Endothelial cell of hepatic sinusoid (primary cell): Measurements from ENCODE around the gene KDELR3.

Experiments used
- in situ Hi-C: cut with HindIII; loops from 2 replicates; pipeline ENCODE4 v1.10.0; 2017; ENCODE audit warnings: low sequenced_read_pairs

The KDELR3 gene

DNA sequence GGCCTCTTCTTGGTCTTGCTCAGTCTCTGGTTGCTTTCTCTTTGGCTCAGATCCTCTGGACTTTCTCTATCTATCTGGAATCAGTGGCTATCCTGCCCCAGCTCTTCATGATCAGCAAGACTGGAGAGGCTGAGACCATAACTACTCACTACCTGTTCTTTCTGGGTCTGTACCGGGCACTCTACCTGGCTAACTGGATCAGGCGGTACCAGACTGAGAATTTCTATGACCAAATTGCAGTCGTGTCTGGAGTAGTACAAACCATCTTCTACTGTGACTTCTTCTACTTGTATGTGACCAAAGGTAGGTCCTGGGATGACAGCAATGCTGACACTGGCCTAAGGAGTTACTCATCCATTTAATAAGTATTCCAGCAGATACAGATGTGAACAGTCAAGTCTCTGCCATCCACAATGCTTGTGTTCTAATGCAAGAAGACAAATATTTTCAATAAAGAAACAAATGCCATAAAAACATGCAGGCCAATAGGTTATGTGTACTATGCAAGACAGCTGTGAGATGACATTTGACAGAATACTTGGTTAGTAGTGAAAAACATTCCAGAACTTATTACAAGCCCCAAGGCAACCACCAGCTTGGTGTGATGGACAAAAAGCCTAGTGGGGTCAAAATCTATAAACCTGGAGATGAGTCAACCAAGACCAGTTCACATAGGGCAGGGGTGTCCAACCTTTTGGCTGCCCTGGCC is 13.4 kb downstream of the KDELR3 start:
- in situ Hi-C loops = no loop called here

- in situ Hi-C loops = no loop called here
Measured at GRCh38 chr22:38481871-38482332, 14.0 kb downstream of the KDELR3 start.

DNA sequence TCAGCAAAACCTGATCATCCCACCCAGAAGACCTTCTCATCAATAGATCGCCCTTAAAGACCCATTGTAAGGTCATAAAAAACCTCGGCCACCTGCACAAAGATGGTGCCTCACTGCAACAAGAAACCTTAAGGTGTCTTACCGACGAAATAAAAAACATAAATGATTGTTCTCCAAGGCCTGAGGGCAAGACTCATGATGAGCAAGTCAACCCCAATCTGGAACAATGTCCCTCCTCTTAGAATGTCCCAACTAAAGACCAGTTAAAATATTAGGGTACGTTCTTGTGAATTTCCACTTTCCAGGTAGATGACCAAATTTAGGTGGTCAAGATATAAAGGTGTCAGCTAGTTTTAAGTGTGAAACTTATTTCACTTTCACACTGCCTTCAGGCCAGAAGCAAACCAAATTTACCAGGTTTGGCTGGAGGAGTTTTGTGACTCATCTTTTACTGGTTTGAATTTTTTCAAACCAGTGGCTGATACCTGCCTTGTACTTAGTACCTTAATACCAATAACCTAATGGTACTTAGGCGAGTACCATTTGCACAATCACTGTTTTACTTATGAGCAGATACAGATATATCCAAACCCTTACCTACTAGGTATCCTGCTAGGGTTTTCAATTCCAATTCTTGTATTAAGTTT is 14.9 kb downstream of the KDELR3 start:
- in situ Hi-C loops = no loop called here

- in situ Hi-C loops = no loop called here
Measured at GRCh38 chr22:38484244-38484643, 16.3 kb downstream of the KDELR3 start.

- in situ Hi-C loops = no loop called here
Measured at GRCh38 chr22:38485783-38486182, 17.9 kb downstream of the KDELR3 start.

- in situ Hi-C loops = no loop called here
Measured at GRCh38 chr22:38487946-38488345, 20.1 kb downstream of the KDELR3 start.

DNA sequence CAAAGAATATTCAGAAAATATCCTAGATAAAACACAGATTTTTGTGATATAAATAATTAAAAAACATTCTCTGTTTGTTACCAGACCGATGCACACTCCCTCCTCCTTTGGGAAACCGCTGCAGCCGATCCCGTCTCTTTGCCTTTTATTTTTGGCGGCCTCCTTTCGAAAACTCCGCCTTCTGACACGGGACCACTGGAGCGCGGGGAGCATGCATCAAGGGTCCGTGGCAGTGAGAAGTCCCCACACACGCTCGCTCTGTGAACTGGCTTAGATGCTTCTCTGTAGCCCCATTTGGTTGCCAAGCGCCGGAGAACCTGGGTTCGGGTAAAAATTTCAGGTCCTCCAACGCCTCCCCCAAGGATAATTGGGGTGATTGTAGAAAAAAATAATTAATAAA is 21.2 kb downstream of the KDELR3 start:
- in situ Hi-C loops = no loop called here

GRCh38 chr22:38489561-38490145 is 21.8 kb downstream of the KDELR3 start:
- in situ Hi-C loops = loop anchor here (5.0 kb wide), 1 partner anchor 68 kb away; no protein-coding TSS in a partner anchor

DNA sequence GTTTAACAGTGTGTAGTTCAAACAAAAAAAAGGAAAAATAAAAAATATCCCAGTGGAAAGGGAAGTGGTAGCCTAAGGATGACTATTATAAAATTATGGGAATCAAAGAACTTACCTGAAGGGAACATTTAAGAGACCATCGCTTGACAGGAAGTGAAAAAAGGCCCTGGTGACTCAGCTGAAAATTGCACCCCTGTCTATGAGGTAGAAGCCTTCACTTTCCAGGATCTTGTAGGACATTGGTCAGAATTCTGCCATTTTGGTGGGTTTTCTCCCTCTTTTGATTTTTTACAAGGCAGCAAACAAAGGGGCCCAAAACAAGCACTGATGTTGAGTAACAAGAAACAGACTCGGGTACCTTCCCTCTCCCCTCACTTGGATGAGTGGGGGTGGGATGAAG is 22.6 kb downstream of the KDELR3 start:
- in situ Hi-C loops = loop anchor here (5.0 kb wide), 1 partner anchor 67 kb away; no protein-coding TSS in a partner anchor

GRCh38 chr22:38490915-38491314 is 23.0 kb downstream of the KDELR3 start:
- in situ Hi-C loops = loop anchor here (5.0 kb wide), 1 partner anchor 66 kb away; no protein-coding TSS in a partner anchor

DNA sequence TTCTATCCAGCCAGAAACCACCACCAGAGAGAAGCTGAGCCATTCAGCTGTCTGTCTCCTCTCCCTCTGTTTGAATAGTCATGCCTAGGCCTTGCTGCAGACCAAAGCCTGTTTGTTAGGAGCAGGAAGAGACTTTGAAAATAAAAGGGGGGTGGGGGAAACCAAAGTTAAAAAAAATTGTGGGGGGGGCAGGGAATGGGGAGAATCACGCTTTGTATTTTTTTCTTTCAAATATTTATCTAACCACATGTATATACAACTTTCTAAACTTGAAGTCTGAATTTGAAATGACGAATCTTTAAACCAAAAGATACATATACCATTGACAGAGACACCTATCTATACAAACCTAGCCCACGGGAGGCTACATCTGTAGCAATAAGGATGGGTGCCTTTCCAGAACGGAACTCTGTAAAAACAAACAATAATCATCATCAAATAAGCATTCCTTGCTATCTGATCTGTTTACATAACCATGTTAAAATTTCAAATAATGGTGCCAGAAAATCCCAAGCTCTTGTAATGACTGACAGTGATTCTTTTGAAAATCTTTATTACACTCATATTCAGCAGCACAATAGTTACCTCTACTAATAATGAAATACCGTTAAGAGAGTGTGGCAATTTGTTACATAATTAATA is 23.9 kb downstream of the KDELR3 start:
- in situ Hi-C loops = loop anchor here (5.0 kb wide), 1 partner anchor 65 kb away; no protein-coding TSS in a partner anchor

- in situ Hi-C loops = loop anchor here (5.0 kb wide), 1 partner anchor 63 kb away; no protein-coding TSS in a partner anchor
Measured at GRCh38 chr22:38494498-38494897, 26.6 kb downstream of the KDELR3 start.

DNA sequence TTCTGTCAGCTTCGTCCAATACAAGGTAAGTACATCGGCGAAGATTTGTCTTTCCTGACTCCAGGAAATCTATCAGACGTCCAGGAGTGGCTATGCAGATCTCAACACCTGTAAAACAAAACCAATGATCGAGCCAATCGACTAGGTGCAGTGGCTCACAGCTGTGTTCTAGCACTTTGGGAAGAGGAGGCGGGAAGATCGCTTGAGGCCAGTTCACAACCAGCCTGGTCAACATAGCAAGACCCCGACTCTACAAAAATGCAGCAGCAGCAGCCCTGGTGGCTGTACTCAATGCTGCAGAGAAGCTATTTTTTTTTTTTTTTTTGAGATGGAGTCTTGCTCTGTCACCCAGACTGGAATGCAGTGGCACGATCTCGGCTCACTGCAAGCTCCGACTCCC is 27.0 kb downstream of the KDELR3 start:
- in situ Hi-C loops = loop anchor here (5.0 kb wide), 1 partner anchor 62 kb away; no protein-coding TSS in a partner anchor

DNA sequence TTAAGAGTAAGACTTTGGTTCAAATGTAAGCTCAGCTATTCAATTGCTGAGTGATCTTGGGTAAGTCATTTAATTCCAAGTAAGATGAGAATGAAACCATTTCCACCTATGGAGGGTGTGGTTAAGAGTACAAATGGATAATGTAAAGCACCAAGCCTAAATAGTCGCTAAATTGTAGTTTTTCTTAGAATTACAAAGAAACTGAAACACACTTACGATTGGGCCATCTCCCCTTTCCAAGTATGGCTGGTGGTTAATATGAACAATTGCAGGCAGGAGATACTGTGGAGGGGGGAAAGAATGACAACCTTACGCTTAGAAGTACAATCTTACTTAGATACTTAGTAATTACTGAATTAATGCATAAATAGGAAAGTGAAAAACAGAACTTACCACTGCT is 30.0 kb downstream of the KDELR3 start:
- in situ Hi-C loops = no loop called here

GRCh38 chr22:38501797-38502672 is 34.1 kb downstream of the KDELR3 start:
- in situ Hi-C loops = no loop called here

- in situ Hi-C loops = no loop called here
Measured at GRCh38 chr22:38503021-38503420, 35.1 kb downstream of the KDELR3 start.

GRCh38 chr22:38504731-38505540 is 37.0 kb downstream of the KDELR3 start:
- in situ Hi-C loops = no loop called here

- in situ Hi-C loops = no loop called here
Measured at GRCh38 chr22:38505541-38506117, 37.7 kb downstream of the KDELR3 start.
